B cell (primary cell): ENCODE data around the gene MEIS2. TPM values are rescaled to one million over a fixed set of nuclear protein-coding genes. Genes with fewer than 3 reads are reported as not detected.

Experiments used
- ATAC-seq: fragments of 200-7000 bp; cut with Tn5 transposase; one replicate; pipeline ENCODE4 v1.10.0; 2021; ENCODE audit warnings: low read depth, mild to moderate bottlenecking, moderate number of reproducible peaks, moderate library complexity
- CTCF ChIA-PET: fragments of 350-600 bp; sonication (Branson Sonifier 250); formaldehyde crosslinking; loops from one replicate; lab custom pipeline; 2021; ENCODE audit warnings: antibody characterized with exemption, inconsistent platforms; lab: Charles Lee
- POLR2A ChIA-PET: fragments of 350-600 bp; sonication (Branson Sonifier 250); formaldehyde crosslinking; loops from one replicate; lab custom pipeline; 2021; ENCODE audit warnings: antibody characterized with exemption; lab: Charles Lee
- DNase-seq: peaks from one replicate; pipeline ENCODE4 v3.0.0; 2013
- H2AFZ ChIP-seq: 2 replicates; pipeline ENCODE4 v1.6.1; 2012; ENCODE audit warnings: mild to moderate bottlenecking, low read depth, low read length; ENCODE audit not compliant: insufficient read depth, poor library complexity, severe bottlenecking
- H3K27ac ChIP-seq, 2 donors: 1 replicate in 1 of 2; 2 replicates in 1 of 2; pipeline ENCODE4 v1.5.1; 2012 to 2013; ENCODE audit warnings: low read length in 2 of 2, mild to moderate bottlenecking in 2 of 2, moderate library complexity in 1 of 2
- H3K27me3 ChIP-seq, 4 experiments: fragments of 200-600 bp in 1 of 4; sonication (generic) in 1 of 4; replicated peaks in 1 of 4; 1 replicate in 2 of 4; 2 replicates in 2 of 4; pipeline versions ENCODE4 v1.6.1 to v1.7.0; 2013 to 2016; ENCODE audit warnings: low read length in 3 of 4, mild to moderate bottlenecking in 2 of 4, mixed read lengths in 1 of 4, moderate library complexity in 1 of 4; ENCODE audit not compliant: insufficient read depth in 4 of 4, control insufficient read depth in 3 of 4; ENCODE audit errors: control extremely low read depth in 1 of 4
- H3K36me3 ChIP-seq, 2 experiments: replicated peaks in 1 of 2; 1 replicate in 1 of 2; 2 replicates in 1 of 2; pipeline versions ENCODE4 v1.6.1 to v1.7.1; 2013; ENCODE audit warnings: low read length in 1 of 2; ENCODE audit not compliant: insufficient read depth in 2 of 2, control insufficient read depth in 1 of 2; ENCODE audit errors: control extremely low read depth in 1 of 2, extremely low read depth in 1 of 2
- H3K4me1 ChIP-seq, 2 donors: fragments of 200-600 bp in 1 of 2; sonication (generic) in 1 of 2; 1 replicate in 1 of 2; 2 replicates in 1 of 2; pipeline versions ENCODE4 v1.5.1 to v1.6.1; 2013 to 2017; ENCODE audit warnings: low read length in 2 of 2; ENCODE audit not compliant: control insufficient read depth in 2 of 2, insufficient read depth in 2 of 2
- H3K4me2 ChIP-seq: replicated peaks from 2 replicates; pipeline ENCODE3; 2012; ENCODE audit warnings: mild to moderate bottlenecking, low read depth, low read length; ENCODE audit not compliant: poor library complexity, severe bottlenecking
- H3K4me3 ChIP-seq, 5 experiments: fragments of 200-600 bp in 1 of 5; sonication (generic) in 1 of 5; 1 replicate in 3 of 5; 2 replicates in 2 of 5; pipeline versions ENCODE4 v1.5.1 to v1.7.0; 2011 to 2016; ENCODE audit warnings: low read length in 4 of 5, mild to moderate bottlenecking in 4 of 5, low read depth in 2 of 5, control low read depth in 1 of 5, moderate library complexity in 1 of 5; ENCODE audit not compliant: insufficient read depth in 1 of 5; ENCODE audit errors: control extremely low read depth in 1 of 5, extremely low read depth in 1 of 5
- H3K79me2 ChIP-seq: fragments of 200-600 bp; sonication (generic); one replicate; pipeline ENCODE4 v1.6.0; 2016; ENCODE audit warnings: low read length; ENCODE audit not compliant: control insufficient read depth, insufficient read depth
- H3K9ac ChIP-seq: fragments of 200-600 bp; sonication (generic); 2 replicates; pipeline ENCODE4 v1.6.1; 2017; ENCODE audit warnings: mild to moderate bottlenecking, low read length, moderate library complexity
- H3K9me3 ChIP-seq, 3 donors: one replicate each; pipeline versions ENCODE4 v1.6.1 to v1.7.1; 2013; ENCODE audit warnings: low read length in 2 of 3; ENCODE audit not compliant: control insufficient read depth in 2 of 3, insufficient read depth in 1 of 3; ENCODE audit errors: control extremely low read depth in 1 of 3
- H4K20me1 ChIP-seq: 2 replicates; pipeline ENCODE4 v1.6.0; 2012; ENCODE audit warnings: mild to moderate bottlenecking, low read length; ENCODE audit not compliant: insufficient read depth, control insufficient read depth, poor library complexity, severe bottlenecking
- H3K27ac Mint-ChIP-seq: one replicate; pipeline ENCODE4 v1.8.0; 2021; ENCODE audit warnings: mixed read lengths
- H3K27me3 Mint-ChIP-seq: one replicate; pipeline ENCODE4 v1.8.0; 2021; ENCODE audit warnings: mixed read lengths
- H3K4me1 Mint-ChIP-seq: one replicate; pipeline ENCODE4 v1.8.0; 2021; ENCODE audit warnings: mixed read lengths
- H3K4me3 Mint-ChIP-seq: one replicate; pipeline ENCODE4 v1.8.0; 2021; ENCODE audit warnings: mixed read lengths
- H3K9me3 Mint-ChIP-seq: one replicate; pipeline ENCODE4 v1.8.0; 2022; ENCODE audit warnings: mixed read lengths; ENCODE audit not compliant: insufficient read depth
- EZH2 ChIP-seq: IDR thresholded peaks from 2 replicates; pipeline ENCODE4 v1.6.1; 2012; ENCODE audit warnings: borderline replicate concordance, low read depth, mild to moderate bottlenecking, moderate library complexity, low read length; ENCODE audit not compliant: insufficient read depth, poor library complexity, severe bottlenecking
- WGBS: methylation state at CpG from one replicate; pipeline ENCODE4 v1.1.5; 2013; ENCODE audit warnings: missing lambda C conversion rate; ENCODE audit not compliant: insufficient coverage; 5-methylcytosine and 5-hydroxymethylcytosine counted together
- intact Hi-C: fragments of 100-400 bp; cut with micrococcal nuclease; formaldehyde crosslinking; loops from one replicate; pipeline ENCODE4 v1.10.0; 2022
- polyA plus RNA-seq: library from polyadenylated mRNA; depleted of rRNA; stranded (reverse); fragments of >200 nt; gene quantifications from 2 replicates; pipeline ENCODE4 v1.2.3, GENCODE V29; 2012
- total RNA-seq, 2 donors: library from RNA; stranded (reverse); fragments of 120-200 nt in 1 of 2; gene quantifications; 1 replicate in 1 of 2; 2 replicates in 1 of 2; pipeline versions ENCODE4 v1.2.3 to v1.2.4, GENCODE V29; 2013 to 2022
- TF ChIP-seq, protein P1 (sequence below): fragments of 200-600 bp; IDR thresholded peaks from one replicate; pipeline ENCODE4 v1.8.0; 2022; ENCODE audit warnings: antibody characterized with exemption, mild to moderate bottlenecking

The MEIS2 gene
- total and polyA plus RNA-seq, 2 donors (not counting 1 experiment from before 2014, with no cell fraction given): 0.22 TPM; not detected in 1

- intact Hi-C loops: loop anchor here (5.0 kb wide), 1 partner anchor 222 kb away; no protein-coding TSS in a partner anchor
- Histone ChIP-seq H3K4me3 (no peak overlapping the region), H3K27me3 (peaks cover 0 to 69% (median 60%) of the 10 kb centered on the region in 4 experiments), H3K27ac (no peak overlapping the region), H3K9me3 (peaks cover 0 to 27% (median 0%) of the 10 kb centered on the region in 3 donors), H3K4me2 (no peak overlapping the region), H2AFZ (no peak overlapping the region), H4K20me1 (no peaks in the 10 kb centered on the region), H3K36me3 (no peaks in the 10 kb centered on the region), H3K9ac (no peak overlapping the region), H3K4me1 (peaks cover 5 to 12% of the 10 kb centered on the region in 2 donors), H3K79me2 (no peaks in the 10 kb centered on the region)
- DNase-seq (no peak), ATAC-seq (no peak)
- TF ChIP-seq, protein P1, sequence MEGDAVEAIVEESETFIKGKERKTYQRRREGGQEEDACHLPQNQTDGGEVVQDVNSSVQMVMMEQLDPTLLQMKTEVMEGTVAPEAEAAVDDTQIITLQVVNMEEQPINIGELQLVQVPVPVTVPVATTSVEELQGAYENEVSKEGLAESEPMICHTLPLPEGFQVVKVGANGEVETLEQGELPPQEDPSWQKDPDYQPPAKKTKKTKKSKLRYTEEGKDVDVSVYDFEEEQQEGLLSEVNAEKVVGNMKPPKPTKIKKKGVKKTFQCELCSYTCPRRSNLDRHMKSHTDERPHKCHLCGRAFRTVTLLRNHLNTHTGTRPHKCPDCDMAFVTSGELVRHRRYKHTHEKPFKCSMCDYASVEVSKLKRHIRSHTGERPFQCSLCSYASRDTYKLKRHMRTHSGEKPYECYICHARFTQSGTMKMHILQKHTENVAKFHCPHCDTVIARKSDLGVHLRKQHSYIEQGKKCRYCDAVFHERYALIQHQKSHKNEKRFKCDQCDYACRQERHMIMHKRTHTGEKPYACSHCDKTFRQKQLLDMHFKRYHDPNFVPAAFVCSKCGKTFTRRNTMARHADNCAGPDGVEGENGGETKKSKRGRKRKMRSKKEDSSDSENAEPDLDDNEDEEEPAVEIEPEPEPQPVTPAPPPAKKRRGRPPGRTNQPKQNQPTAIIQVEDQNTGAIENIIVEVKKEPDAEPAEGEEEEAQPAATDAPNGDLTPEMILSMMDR: no peak
- no peak for TF ChIP-seq EZH2
- no peak overlapping the region for H3K27ac Mint-ChIP-seq
- POLR2A ChIA-PET: no interaction called here
- CTCF ChIA-PET: no interaction called here
- 28% methylated on average over 3 of the region's 7 CpGs for WGBS
- H3K4me3 Mint-ChIP-seq: no peak overlapping the region
- H3K27me3 Mint-ChIP-seq: peaks cover 85% of the 10 kb centered on the region
- H3K9me3 Mint-ChIP-seq: no peaks in the 10 kb centered on the region
- H3K4me1 Mint-ChIP-seq: peaks cover 12% of the 10 kb centered on the region
These were observed 215.3 kb downstream of the MEIS2 start for GRCh38 chr15:36884936-36885635.

- H3K27ac Mint-ChIP-seq: no peak overlapping the region
- no peak for TF ChIP-seq EZH2
- TF ChIP-seq, protein P1: no peak
- ChIA-PET CTCF (no interaction called here), POLR2A (no interaction called here)
- H3K27me3 Mint-ChIP-seq: peaks cover 88% of the 10 kb centered on the region
- Histone ChIP-seq H3K27ac (no peak overlapping the region), H3K9me3 (peaks cover 0 to 31% (median 0%) of the 10 kb centered on the region in 3 donors), H3K36me3 (no peaks in the 10 kb centered on the region), H3K4me2 (no peak overlapping the region), H3K4me3 (no peak overlapping the region), H3K4me1 (peaks cover 5 to 12% of the 10 kb centered on the region in 2 donors), H3K27me3 (peaks cover 0 to 75% (median 61%) of the 10 kb centered on the region in 4 experiments), H3K79me2 (no peaks in the 10 kb centered on the region), H4K20me1 (no peaks in the 10 kb centered on the region), H2AFZ (no peak overlapping the region), H3K9ac (no peak overlapping the region)
- H3K9me3 Mint-ChIP-seq: no peaks in the 10 kb centered on the region
- no CpG with 5 or more reads among the region's 3 CpGs for WGBS
- ATAC-seq (no peak), DNase-seq (no peak)
- H3K4me3 Mint-ChIP-seq: no peak overlapping the region
- intact Hi-C loops: loop anchor here (5.0 kb wide), 1 partner anchor 223 kb away; no protein-coding TSS in a partner anchor
- H3K4me1 Mint-ChIP-seq: peaks cover 12% of the 10 kb centered on the region
These were observed 215.9 kb downstream of the MEIS2 start for GRCh38 chr15:36884518-36884875.
